HEK293T (cell line): ENCODE measurements around the gene SBF1.

Experiments used
- ARNT ChIP-seq: fragments of 450-650 bp; IDR thresholded peaks from 2 replicates; pipeline ENCODE4 v1.6.1; 2017; ENCODE audit warnings: mild to moderate bottlenecking
- BHLHE40 ChIP-seq: fragments of 450-650 bp; IDR thresholded peaks from 2 replicates; pipeline ENCODE4 v1.6.1; 2016; ENCODE audit warnings: mild to moderate bottlenecking, moderate library complexity, borderline replicate concordance
- CTBP1 ChIP-seq: fragments of 450-650 bp; IDR thresholded peaks from 2 replicates; pipeline ENCODE4 v1.6.1; 2016; ENCODE audit warnings: borderline replicate concordance
- ELF4 ChIP-seq: fragments of 450-650 bp; IDR thresholded peaks from 2 replicates; pipeline ENCODE4 v1.6.1; 2017; ENCODE audit warnings: antibody characterized with exemption
- FOXA1 ChIP-seq: fragments of 450-650 bp; IDR thresholded peaks from 2 replicates; pipeline ENCODE4 v1.6.1; 2016; ENCODE audit warnings: mild to moderate bottlenecking
- NFRKB ChIP-seq: fragments of 450-650 bp; IDR thresholded peaks from 2 replicates; pipeline ENCODE4 v1.6.1; 2016; ENCODE audit warnings: mild to moderate bottlenecking, moderate library complexity
- SP1 ChIP-seq: fragments of 450-650 bp; IDR thresholded peaks from 2 replicates; pipeline ENCODE4 v1.6.1; 2017
- SUZ12 ChIP-seq: fragments of 450-650 bp; IDR thresholded peaks from 2 replicates; pipeline ENCODE4 v1.6.1; 2016; ENCODE audit warnings: mild to moderate bottlenecking
- TARDBP ChIP-seq: fragments of 450-650 bp; IDR thresholded peaks from 2 replicates; pipeline ENCODE4 v1.6.1; 2016

GRCh38 chr22:50432131-50432876 lies 42.5 kb downstream of the SBF1 start:
- TF ChIP-seq TARDBP (no peak), ARNT (no peak), BHLHE40 (no peak), ELF4 (no peak), SUZ12 (no peak), CTBP1 (no peak), NFRKB (no peak), SP1 (no peak), FOXA1 (no peak)
